ENCODE results near the gene DMD.

GRCh38 chrX:32045149-32045548, 1166.2 kb downstream of the DMD start:
- TF ChIP-seq EZH2 (IDR thresholded peaks at IDR 0.05; ENCODE audit: insufficient read depth, poor library complexity, severe bottlenecking): no peak
- TF ChIP-seq EZH2phosphoT487 (IDR thresholded peaks at IDR 0.05; ENCODE audit: insufficient read depth, low read depth): no peak

Measured in GM23248 (cell line).